ENCODE results near the gene BRME1. TPM values are rescaled to one million over a fixed set of nuclear protein-coding genes. Genes with fewer than 3 reads are reported as not detected.
"Not testable (repeated sequence)": the region's sequence is repeated elsewhere in the genome, so short reads cannot be mapped to it uniquely, and the experiment has no call there.

The BRME1 gene
- total RNA-seq, 1 experiment from 2014 or later, result 6.7 TPM

DNA sequence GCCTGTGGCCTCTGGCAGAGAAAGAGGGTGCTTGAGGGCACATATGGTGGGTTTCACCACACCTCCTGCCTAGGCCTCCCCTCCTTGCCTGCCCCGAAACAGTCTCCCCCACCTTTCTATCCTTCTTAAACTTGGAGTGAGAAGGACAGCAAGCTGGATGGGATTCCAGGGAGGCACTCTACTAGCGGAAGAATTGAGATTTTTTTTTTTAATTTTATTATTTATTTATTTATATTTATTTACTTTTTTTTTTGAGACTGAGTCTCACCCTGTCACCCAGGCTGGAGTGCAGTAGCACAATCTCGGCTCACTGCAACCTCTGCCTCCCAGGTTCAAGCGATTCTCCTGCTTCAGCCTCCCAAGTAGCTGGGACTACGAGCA, 54.2 kb downstream of the BRME1 start:
- H3K4ac ChIP-seq (ENCODE audit: low read depth, low read length); H3K4me2 ChIP-seq (ENCODE audit: insufficient read depth, insufficient read length, low read length); H3K4me3 Mint-ChIP-seq; H3K23me2 ChIP-seq (ENCODE audit: insufficient read length, low read depth, low read length, poor library complexity, severe bottlenecking); H4K8ac ChIP-seq (replicated peaks; ENCODE audit: insufficient read length, low read depth, low read length); H2BK5ac ChIP-seq (ENCODE audit: insufficient read length, low read length); H2BK20ac ChIP-seq (ENCODE audit: low read depth, low read length, poor library complexity, severe bottlenecking); H3K27me3 Mint-ChIP-seq (ENCODE audit: low read depth); H3K9me3 ChIP-seq (ENCODE audit: control insufficient read depth, low read depth, low read length); H3K79me1 ChIP-seq (ENCODE audit: insufficient read depth, low read depth, low read length, poor library complexity, severe bottlenecking); H3K9ac ChIP-seq (ENCODE audit: extremely low read depth, insufficient read length, low read length); H3T11ph ChIP-seq (ENCODE audit: low read length); H4K20me1 ChIP-seq (ENCODE audit: control insufficient read depth, insufficient read depth, insufficient read length); H3K36me3 Mint-ChIP-seq (ENCODE audit: insufficient read depth in 1 of 3, low read depth in 3 of 3); H2AFZ ChIP-seq (ENCODE audit: low read length); H3K23ac ChIP-seq (ENCODE audit: insufficient read length, low read depth, low read length); H3K27ac ChIP-seq (ENCODE audit: insufficient read length, low read depth, low read length); H2AK5ac ChIP-seq (ENCODE audit: insufficient read length, low read length); H3K27me3 ChIP-seq (ENCODE audit: insufficient read depth, low read length); H3K56ac ChIP-seq (ENCODE audit: insufficient read length, low read depth, low read length); H3K9me3 Mint-ChIP-seq; DNase-seq; H3K4me1 ChIP-seq (ENCODE audit: insufficient read depth, low read length); H3K79me2 ChIP-seq (ENCODE audit: insufficient read depth, low read length): not testable (repeated sequence)
- Mint-ChIP-seq H3K4me1 (peaks cover 14 to 17% of the 10 kb centered on the region in 2 experiments), H3K27ac (peak overlapping the region in 2 of 3 experiments; percentile 81 to 82; a peak in 2 of 7 replicates)
- Histone ChIP-seq H3K14ac (ENCODE audit: insufficient read depth, low read length) (peak overlapping the region; percentile 90), H4K91ac (ENCODE audit: insufficient read length, low read depth, low read length) (peak overlapping the region; percentile 9), H2BK120ac (ENCODE audit: low read depth, low read length, poor library complexity, severe bottlenecking) (peak overlapping the region; percentile 90), H4K5ac (ENCODE audit: insufficient read length, low read depth, low read length) (peak overlapping the region; percentile 68), H2BK12ac (ENCODE audit: insufficient read length, low read depth, low read length) (peak overlapping the region; percentile 95), H3K18ac (ENCODE audit: insufficient read length, low read depth, low read length) (peak overlapping the region; percentile 90), H2BK15ac (ENCODE audit: low read depth, low read length) (peak overlapping the region; percentile 33; the same call in 1 of the 2 replicates)
- no CpG with 5 or more reads among the region's 5 CpGs for whole genome bisulfite sequencing (ENCODE audit: extremely low coverage, insufficient read length, low lambda C conversion rate)
